Sigmoid colon (tissue), 4 donors: ENCODE results near the gene TMEM44.

Experiments
- CTCF ChIP-seq, 4 experiments: fragments of 450-650 bp in 3 of 4; fragments of 200-600 bp in 1 of 4; IDR thresholded peaks; one replicate each; pipeline ENCODE4 v1.5.1; 2016 to 2019; ENCODE audit warnings: antibody characterized with exemption in 4 of 4, mild to moderate bottlenecking in 3 of 4, moderate library complexity in 2 of 4
- POLR2A ChIP-seq, 2 donors: fragments of 450-650 bp; IDR thresholded peaks; one replicate each; pipeline ENCODE4 v1.6.1; 2016; ENCODE audit warnings: antibody characterized with exemption in 2 of 2, mild to moderate bottlenecking in 2 of 2, moderate library complexity in 2 of 2
- POLR2AphosphoS5 ChIP-seq, 4 donors: sonication (generic); formaldehyde crosslinking; IDR thresholded peaks; one replicate each; pipeline ENCODE4 v1.6.1; 2017; ENCODE audit warnings: antibody characterized with exemption in 4 of 4

- TF ChIP-seq POLR2A (IDR thresholded peaks at IDR 0.05) (no peak), CTCF (IDR thresholded peaks at IDR 0.05) (no peak), POLR2AphosphoS5 (IDR thresholded peaks at IDR 0.05) (no peak)
These were observed 67.5 kb downstream of the TMEM44 start for GRCh38 chr3:194565597-194566190.
